ENCODE measurements around the gene HAUS6. TPM values are rescaled to one million over a fixed set of nuclear protein-coding genes. Genes with fewer than 3 reads are reported as not detected.

The HAUS6 gene
- total and polyA plus RNA-seq, 2 of the 13 experiments (the other 11 are each of a cell fraction or from before 2014, with no cell fraction given): 9.8 to 31.1 TPM

- TF ChIP-seq HINFP (CRISPR knock-in tag; IDR thresholded peaks at IDR 0.05; ENCODE audit: low read depth): no peak
- TF ChIP-seq NR1H2 (CRISPR knock-in tag; IDR thresholded peaks at IDR 0.05; ENCODE audit: borderline replicate concordance, low read depth): no peak
Measured at GRCh38 chr9:19108038-19108437, 5.3 kb upstream of the HAUS6 start (continued).

DNA sequence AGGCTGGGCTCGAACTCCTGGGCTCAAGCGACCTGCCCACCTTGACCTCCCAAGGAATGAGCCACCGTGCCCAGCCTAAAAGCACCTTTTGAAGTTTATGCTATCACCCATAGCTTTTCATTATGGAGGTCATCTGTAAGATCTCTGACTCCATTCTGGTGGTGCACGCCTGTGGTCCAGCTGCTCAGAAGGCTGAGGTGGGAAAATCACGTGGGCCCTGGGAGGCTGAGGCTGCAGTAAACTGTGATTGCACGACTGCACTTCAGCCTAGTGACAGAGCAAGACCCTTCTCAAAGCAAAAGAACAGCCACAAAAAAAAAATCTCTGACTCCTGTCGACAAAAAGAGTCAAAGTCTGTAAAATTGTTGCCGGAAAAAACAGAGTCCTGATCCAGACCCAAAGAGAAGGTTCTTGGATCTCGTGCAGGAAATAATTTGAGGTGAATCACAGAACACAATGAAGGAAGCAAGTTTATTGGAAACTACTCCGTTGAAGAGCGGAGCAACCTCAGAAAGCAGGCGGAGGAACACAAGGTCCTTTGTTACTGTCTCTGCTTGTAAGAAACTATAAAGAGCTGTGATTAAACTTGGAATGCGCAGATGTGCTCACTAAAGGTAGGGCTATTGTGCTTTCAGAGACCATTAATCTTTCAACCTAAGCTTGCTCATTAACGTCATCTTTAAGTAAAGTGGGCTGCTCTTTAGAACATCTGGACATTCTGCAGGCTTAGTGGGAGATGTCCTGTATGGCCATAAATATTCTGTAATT is 2.0 kb upstream of the HAUS6 start:
- FAIRE-seq: no peak
- ChIA-PET POLR2A (interaction anchor here (2.3 kb wide), 1 partner anchor 9 kb away, joined by 9 read pairs; no protein-coding TSS in a partner anchor), CTCF (ENCODE audit: low intra/inter-chr PET ratio, low total read pairs) (no interaction called here)
- no peak for DNase-seq (ENCODE audit: low spot score)
- intact Hi-C loops (cut with micrococcal nuclease; ENCODE audit: unreplicated experiment) (loop anchor here (5.0 kb wide), 1 partner anchor 68 kb away; no protein-coding TSS in a partner anchor), in situ Hi-C loops (cut with HindIII; ENCODE audit: extremely low pct_ligation_motif_present, low pct_unique_long_range_greater_than_20kb) (no loop called here)
- Histone ChIP-seq H3K4me3 (replicated peaks in 1 of 3; ENCODE audit: insufficient read depth in 1 of 3, low read depth in 2 of 3, low read length in 3 of 3) (no peak overlapping the region), H2AFZ (ENCODE audit: low read length) (no peak overlapping the region), H3K9ac (ENCODE audit: insufficient read depth, low read depth, low read length) (peak overlapping the region; percentile 29; the same call in 1 of the 2 replicates), H3K27me3 (ENCODE audit: control insufficient read depth in 1 of 2, insufficient read depth in 2 of 2, low read length in 2 of 2) (no peaks in the 10 kb centered on the region; a peak in 1 of 5 replicates), H3K36me3 (replicated peaks in 1 of 2; ENCODE audit: control insufficient read depth in 1 of 2, insufficient read depth in 2 of 2, low read length in 2 of 2) (no peaks in the 10 kb centered on the region), H3K4me1 (ENCODE audit: insufficient read depth, low read length) (peaks cover 32% of the 10 kb centered on the region), H3K9me3 (ENCODE audit: low read length) (no peaks in the 10 kb centered on the region), H3K79me2 (ENCODE audit: insufficient read depth, low read length) (peaks cover 28% of the 10 kb centered on the region), H3K27ac (ENCODE audit: extremely low read length, insufficient read depth, low read length) (peak overlapping the region; percentile 0), H4K20me1 (ENCODE audit: insufficient read depth, low read length) (no peaks in the 10 kb centered on the region), H3K4me2 (ENCODE audit: low read depth, low read length) (peak overlapping the region; percentile 14)
- WGBS (ENCODE audit: low lambda C conversion rate): 54% methylated on average over 14 of the region's 14 CpGs
- ATAC-seq: no peak
- BruUV-seq (replicated peaks): no TSS peak
- TF ChIP-seq ZNF740 (CRISPR knock-in tag; IDR thresholded peaks at IDR 0.05): no peak
- TF ChIP-seq ZNF142 (CRISPR knock-in tag; IDR thresholded peaks at IDR 0.05): no peak
- no peak for TF ChIP-seq FOXP4 (CRISPR knock-in tag; IDR thresholded peaks at IDR 0.05)
- TF ChIP-seq ZBTB10 (CRISPR knock-in tag; IDR thresholded peaks at IDR 0.05; ENCODE audit: borderline replicate concordance): no peak
- no peak for TF ChIP-seq MTF2 (CRISPR knock-in tag; IDR thresholded peaks at IDR 0.05; ENCODE audit: borderline replicate concordance)
- no peak for TF ChIP-seq KLF13 (CRISPR knock-in tag; IDR thresholded peaks at IDR 0.05)

Data from HepG2 (cell line).